Osteocyte (in vitro differentiated cells): ENCODE data around the gene COL6A1. TPM values are rescaled to one million over a fixed set of nuclear protein-coding genes. Genes with fewer than 3 reads are reported as not detected.
A peak's percentile ranks its signal among the peaks of the same experiment; 100 is the strongest.

ENCODE experiments used
- DNase-seq: peaks from one replicate; pipeline ENCODE4 v3.0.0; 2021; ENCODE audit warnings: mixed read lengths; ENCODE audit not compliant: unreplicated experiment; ENCODE audit errors: extremely low spot score
- H3K27ac Mint-ChIP-seq: one replicate; pipeline ENCODE4 v1.8.0; 2021; ENCODE audit warnings: mild to moderate bottlenecking, mixed read lengths; ENCODE audit not compliant: unreplicated experiment
- H3K27me3 Mint-ChIP-seq: one replicate; pipeline ENCODE4 v1.8.0; 2021; ENCODE audit warnings: mixed read lengths; ENCODE audit not compliant: unreplicated experiment
- H3K36me3 Mint-ChIP-seq: one replicate; pipeline ENCODE4 v1.8.0; 2021; ENCODE audit warnings: mixed read lengths; ENCODE audit not compliant: unreplicated experiment
- H3K4me1 Mint-ChIP-seq: one replicate; pipeline ENCODE4 v1.8.0; 2021; ENCODE audit warnings: mixed read lengths; ENCODE audit not compliant: unreplicated experiment
- H3K4me3 Mint-ChIP-seq: one replicate; pipeline ENCODE4 v1.8.0; 2021; ENCODE audit warnings: mild to moderate bottlenecking, moderate library complexity, mixed read lengths; ENCODE audit not compliant: unreplicated experiment
- H3K9me3 Mint-ChIP-seq: one replicate; pipeline ENCODE4 v1.8.0; 2021; ENCODE audit warnings: mixed read lengths; ENCODE audit not compliant: unreplicated experiment
- total RNA-seq: library from RNA; stranded (reverse); gene quantifications from 2 replicates; pipeline ENCODE4 v1.2.1, GENCODE V29; 2021
- TF ChIP-seq, protein P1 (sequence below): fragments of 200-600 bp; sonication (generic); IDR thresholded peaks from 2 replicates; pipeline ENCODE4 v1.5.0; 2021; ENCODE audit warnings: antibody characterized with exemption, mild to moderate bottlenecking, moderate library complexity

COL6A1 gene
- total RNA-seq, 1 donor from 2014 or later: 1,503 TPM

DNA sequence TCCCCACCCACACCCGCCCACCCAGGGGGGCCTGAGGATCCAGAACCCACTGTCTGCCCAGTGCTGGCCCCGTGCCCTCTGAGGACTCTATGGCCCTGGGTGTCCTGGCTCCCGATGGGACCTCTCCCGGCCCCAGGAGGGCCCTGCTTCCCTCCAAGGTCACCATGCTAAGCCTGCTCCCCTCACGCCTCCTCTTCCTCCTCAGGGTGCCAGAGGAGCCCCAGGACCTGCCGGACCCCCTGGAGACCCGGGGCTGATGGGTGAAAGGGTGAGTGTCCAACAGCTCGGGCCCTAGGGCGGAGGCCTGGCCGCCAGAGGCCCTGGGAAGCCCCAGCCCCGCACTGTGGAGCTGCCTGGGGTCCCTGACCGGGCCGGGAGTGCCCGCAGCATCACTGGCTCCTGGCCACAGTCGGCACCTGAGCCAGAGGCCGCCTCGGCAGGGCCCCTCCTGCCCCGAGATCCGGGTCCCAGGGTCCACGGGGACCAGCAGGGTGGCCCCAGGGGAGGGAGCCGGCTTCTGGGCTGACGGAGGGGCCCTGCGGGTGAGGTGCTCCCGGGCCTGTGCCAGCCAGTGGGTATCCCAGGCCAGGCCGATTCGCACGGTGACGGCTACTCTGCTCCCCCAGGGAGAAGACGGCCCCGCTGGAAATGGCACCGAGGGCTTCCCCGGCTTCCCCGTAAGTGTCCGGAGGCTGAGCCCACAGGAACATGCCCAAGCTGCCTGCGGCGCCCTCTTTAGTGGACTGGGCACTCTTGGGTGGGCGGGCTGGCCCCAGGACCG lies 16.1 kb downstream of the COL6A1 start:
- H3K36me3 Mint-ChIP-seq: peaks cover 13% of the 10 kb centered on the region
- H3K27ac Mint-ChIP-seq: no peak overlapping the region
- no peaks in the 10 kb centered on the region for H3K9me3 Mint-ChIP-seq
- H3K4me1 Mint-ChIP-seq: peaks cover 16% of the 10 kb centered on the region
- H3K27me3 Mint-ChIP-seq: no peaks in the 10 kb centered on the region
- peak; percentile 83 for DNase-seq
- H3K4me3 Mint-ChIP-seq: no peak overlapping the region
- TF ChIP-seq, protein P1, sequence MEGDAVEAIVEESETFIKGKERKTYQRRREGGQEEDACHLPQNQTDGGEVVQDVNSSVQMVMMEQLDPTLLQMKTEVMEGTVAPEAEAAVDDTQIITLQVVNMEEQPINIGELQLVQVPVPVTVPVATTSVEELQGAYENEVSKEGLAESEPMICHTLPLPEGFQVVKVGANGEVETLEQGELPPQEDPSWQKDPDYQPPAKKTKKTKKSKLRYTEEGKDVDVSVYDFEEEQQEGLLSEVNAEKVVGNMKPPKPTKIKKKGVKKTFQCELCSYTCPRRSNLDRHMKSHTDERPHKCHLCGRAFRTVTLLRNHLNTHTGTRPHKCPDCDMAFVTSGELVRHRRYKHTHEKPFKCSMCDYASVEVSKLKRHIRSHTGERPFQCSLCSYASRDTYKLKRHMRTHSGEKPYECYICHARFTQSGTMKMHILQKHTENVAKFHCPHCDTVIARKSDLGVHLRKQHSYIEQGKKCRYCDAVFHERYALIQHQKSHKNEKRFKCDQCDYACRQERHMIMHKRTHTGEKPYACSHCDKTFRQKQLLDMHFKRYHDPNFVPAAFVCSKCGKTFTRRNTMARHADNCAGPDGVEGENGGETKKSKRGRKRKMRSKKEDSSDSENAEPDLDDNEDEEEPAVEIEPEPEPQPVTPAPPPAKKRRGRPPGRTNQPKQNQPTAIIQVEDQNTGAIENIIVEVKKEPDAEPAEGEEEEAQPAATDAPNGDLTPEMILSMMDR: no peak

DNA sequence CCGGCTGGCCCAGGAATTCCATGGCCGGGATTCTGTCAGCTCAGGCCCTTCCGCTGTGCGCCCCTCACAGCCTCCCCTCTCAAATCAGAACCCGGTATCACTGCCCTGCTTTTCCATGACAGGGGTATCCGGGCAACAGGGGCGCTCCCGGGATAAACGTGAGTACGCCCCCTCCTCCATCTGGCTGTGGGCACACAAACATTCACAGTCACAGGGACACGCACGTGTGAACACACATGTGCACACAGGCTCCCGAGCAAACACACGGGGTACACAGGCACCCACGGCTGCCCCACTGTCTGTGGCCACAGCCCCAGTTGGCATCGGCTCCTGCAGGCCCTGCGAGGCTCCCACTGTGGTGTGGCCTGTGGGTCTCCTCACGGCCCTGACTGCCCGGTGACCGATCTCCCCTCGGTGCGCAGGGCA lies 16.7 kb downstream of the COL6A1 start:
- H3K9me3 Mint-ChIP-seq: no peaks in the 10 kb centered on the region
- no peak overlapping the region for H3K27ac Mint-ChIP-seq
- H3K36me3 Mint-ChIP-seq: peaks cover 13% of the 10 kb centered on the region
- peak; percentile 77 for DNase-seq
- H3K27me3 Mint-ChIP-seq: no peaks in the 10 kb centered on the region
- H3K4me3 Mint-ChIP-seq: no peak overlapping the region
- TF ChIP-seq, protein P1: no peak
- peaks cover 16% of the 10 kb centered on the region for H3K4me1 Mint-ChIP-seq

DNA sequence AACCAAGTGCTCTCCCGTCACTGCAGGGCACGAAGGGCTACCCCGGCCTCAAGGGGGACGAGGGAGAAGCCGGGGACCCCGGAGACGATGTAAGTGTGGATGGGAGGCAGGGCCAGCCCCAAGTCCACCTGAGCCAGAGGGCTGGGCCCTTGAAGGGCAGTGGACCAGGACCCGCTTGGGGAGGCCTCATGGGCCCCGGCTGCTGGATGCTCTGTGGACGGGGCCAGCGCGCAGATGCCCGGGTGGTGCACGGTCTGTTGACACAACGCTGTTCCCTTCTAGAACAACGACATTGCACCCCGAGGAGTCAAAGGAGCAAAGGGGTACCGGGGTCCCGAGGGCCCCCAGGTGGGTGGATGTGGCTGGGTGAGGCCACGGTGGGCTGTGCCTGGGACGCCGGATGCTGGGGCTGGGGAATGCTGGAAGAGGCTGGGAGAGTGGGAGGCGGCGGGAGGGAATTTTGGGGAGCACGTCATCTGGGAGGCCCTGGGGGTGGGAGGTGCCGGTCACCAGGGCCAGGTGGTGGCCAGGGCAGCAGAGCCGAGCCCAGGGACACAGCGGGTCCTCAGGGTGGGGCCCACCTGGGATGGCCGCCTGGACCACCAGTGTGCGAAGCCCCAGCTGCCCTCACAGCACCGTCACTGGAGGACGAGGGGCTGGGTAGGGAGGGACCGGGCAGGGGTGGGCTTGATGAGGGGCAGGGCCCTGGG lies 17.5 kb downstream of the COL6A1 start:
- DNase-seq: peak; percentile 81
- TF ChIP-seq, protein P1: no peak

DNA sequence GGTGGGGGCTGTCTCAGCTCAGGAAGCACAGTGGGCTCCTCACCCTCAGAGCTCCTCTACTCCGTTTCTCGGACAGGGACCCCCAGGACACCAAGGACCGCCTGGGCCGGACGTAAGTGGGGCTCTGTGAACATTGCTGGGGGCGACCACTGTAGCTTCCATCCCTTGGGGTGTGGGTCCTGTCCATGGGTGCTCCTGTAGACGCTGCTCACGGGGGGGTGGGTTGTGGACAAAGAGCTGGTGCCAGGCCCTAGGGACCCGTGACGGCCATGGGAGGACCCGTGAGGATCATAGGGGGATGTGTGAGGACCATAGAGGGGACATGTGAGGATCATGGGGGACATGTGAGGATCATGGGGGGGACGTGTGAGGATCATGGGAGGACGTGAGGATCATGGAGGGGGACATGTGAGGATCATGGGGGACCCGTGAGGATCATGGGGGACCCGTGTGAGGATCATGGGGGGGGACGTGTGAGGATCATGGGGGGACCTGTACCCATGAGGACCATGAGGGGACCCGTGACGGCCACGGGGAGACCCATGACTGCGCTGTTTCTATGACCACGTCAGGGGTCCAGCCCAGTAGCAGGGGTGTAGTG lies 18.1 kb downstream of the COL6A1 start:
- Mint-ChIP-seq H3K27ac (no peak overlapping the region), H3K4me1 (peaks cover 14% of the 10 kb centered on the region), H3K27me3 (no peaks in the 10 kb centered on the region), H3K9me3 (no peaks in the 10 kb centered on the region), H3K4me3 (no peak overlapping the region), H3K36me3 (peaks cover 15% of the 10 kb centered on the region)
- TF ChIP-seq, protein P1: no peak
- DNase-seq: peak; percentile 60

More for the DNA sequence above, 17.5 kb downstream of the COL6A1 start:
- Mint-ChIP-seq H3K9me3 (no peaks in the 10 kb centered on the region), H3K4me3 (no peak overlapping the region), H3K27me3 (no peaks in the 10 kb centered on the region), H3K4me1 (peaks cover 16% of the 10 kb centered on the region), H3K36me3 (peaks cover 13% of the 10 kb centered on the region), H3K27ac (no peak overlapping the region)
